Body of pancreas (tissue), 4 donors: ENCODE measurements around the gene GRM6. TPM values are rescaled to one million over a fixed set of nuclear protein-coding genes. Genes with fewer than 3 reads are reported as not detected.

Experiments used
- ATAC-seq: fragments of 150-250 bp; one replicate; pipeline ENCODE4 v1.9.1; 2016
- DNase-seq, 4 donors: peaks; one replicate each; pipeline ENCODE4 v3.0.0-alpha.2; 2019
- H3K27ac ChIP-seq, 4 donors: fragments of 200-600 bp; sonication (generic); 1 replicate in 3 of 4; 2 replicates in 1 of 4; pipeline versions ENCODE4 v1.5.1 to v1.6.1; 2016 to 2019; ENCODE audit warnings: mild to moderate bottlenecking in 1 of 4, mixed read lengths in 1 of 4, moderate library complexity in 1 of 4
- H3K27me3 ChIP-seq, 2 donors: fragments of 200-600 bp; sonication (generic); one replicate each; pipeline ENCODE4 v1.6.0; 2016; ENCODE audit warnings: mild to moderate bottlenecking in 1 of 2
- H3K36me3 ChIP-seq, 2 donors: fragments of 200-600 bp; sonication (generic); replicated peaks in 1 of 2; 2 replicates each; pipeline ENCODE4 v1.5.1; 2016; ENCODE audit warnings: low read depth in 2 of 2; ENCODE audit not compliant: insufficient read depth in 1 of 2
- H3K4me1 ChIP-seq: fragments of 200-600 bp; sonication (generic); one replicate; pipeline ENCODE4 v1.6.0; 2016
- H3K4me3 ChIP-seq, 2 donors: fragments of 200-600 bp; sonication (generic); 1 replicate in 1 of 2; 2 replicates in 1 of 2; pipeline ENCODE4 v1.5.1; 2016 to 2019
- H3K9me3 ChIP-seq, 3 donors: fragments of 200-600 bp; sonication (generic); 1 replicate in 2 of 3; 2 replicates in 1 of 3; pipeline ENCODE4 v1.5.1; 2016
- POLR2A ChIP-seq, 3 donors: fragments of 450-650 bp; IDR thresholded peaks; one replicate each; pipeline ENCODE4 v1.6.1; 2016; ENCODE audit warnings: antibody characterized with exemption in 3 of 3, mild to moderate bottlenecking in 2 of 3
- WGBS, 2 donors: methylation state at CpG; one replicate each; pipeline ENCODE4 v1.1.5; 2017; 5-methylcytosine and 5-hydroxymethylcytosine counted together
- intact Hi-C: fragments of 100-400 bp; cut with DNase I; formaldehyde crosslinking; loops from one replicate; pipeline ENCODE4 v1.15.1; 2023
- total RNA-seq, 2 donors: library from RNA; depleted of rRNA; stranded (reverse); fragments of >200 nt; gene quantifications; one replicate each; pipeline ENCODE4 v1.1.0, GENCODE V29; 2016
- TF ChIP-seq, protein P1 (sequence below), 7 experiments: fragments of 450-650 bp in 4 of 7; fragments of 200-600 bp in 3 of 7; sonication (generic) in 3 of 7; IDR thresholded peaks; one replicate each; pipeline ENCODE4 v1.5.1; 2016 to 2019; ENCODE audit warnings: antibody characterized with exemption in 7 of 7

Gene GRM6
- total RNA-seq, 2 donors from 2014 or later = not detected

DNA sequence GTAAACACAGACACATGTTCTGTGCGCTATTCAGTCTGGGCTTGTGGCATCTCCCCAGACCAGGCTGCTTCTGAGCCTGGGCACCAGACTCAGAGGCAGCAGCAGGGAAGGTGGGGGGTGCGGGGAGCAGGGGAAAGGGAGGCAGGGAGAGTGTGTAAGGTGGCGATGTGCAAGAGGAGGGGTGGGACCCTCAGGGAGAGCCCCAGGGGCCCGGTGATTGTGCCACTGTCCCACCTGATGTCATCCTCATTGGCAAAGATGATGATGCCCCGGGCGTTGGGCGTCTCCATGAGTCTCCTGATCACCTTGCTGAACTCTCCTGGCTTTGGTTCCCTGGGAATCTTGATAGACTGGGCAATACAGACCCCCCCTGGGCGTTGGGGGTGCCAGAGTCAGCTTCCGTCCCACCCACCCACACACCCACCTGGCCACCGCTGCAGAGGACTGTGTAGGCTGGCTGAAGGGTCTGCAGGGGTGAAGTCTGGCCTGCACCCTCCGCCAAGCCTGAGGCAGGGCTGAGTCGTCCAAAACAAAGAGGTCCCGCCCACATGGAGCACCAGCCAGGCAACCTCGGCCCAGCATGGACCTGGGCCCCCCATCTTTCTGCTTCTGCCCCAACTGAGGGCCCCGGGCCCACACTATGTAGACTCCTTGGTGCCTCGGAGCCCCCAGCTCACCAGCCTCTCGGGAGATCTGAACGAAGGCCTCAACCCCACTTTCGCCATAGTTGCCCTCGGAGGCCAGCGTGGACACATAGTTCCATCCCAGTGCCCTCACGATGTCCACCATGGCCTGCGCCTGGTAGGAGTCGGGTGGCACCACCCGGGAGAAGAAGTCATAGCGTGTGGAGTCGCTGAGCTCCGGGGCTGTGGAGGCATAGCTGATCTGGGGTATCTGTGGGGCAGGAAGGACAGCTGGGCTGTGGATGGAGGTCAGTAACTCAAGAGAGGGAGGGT is 3.7 kb downstream of the GRM6 start:
- Histone ChIP-seq H3K36me3 (no peaks in the 10 kb centered on the region), H3K4me3 (no peak overlapping the region), H3K27me3 (no peaks in the 10 kb centered on the region), H3K4me1 (no peaks in the 10 kb centered on the region), H3K27ac (no peak overlapping the region), H3K9me3 (peaks cover 0 to 23% (median 0%) of the 10 kb centered on the region in 3 donors)
- ATAC-seq (no peak), DNase-seq (no peak)
- 83 to 92% methylated on average over 15 to 28 of the region's 28 CpGs for WGBS, 2 donors
- TF ChIP-seq, protein P1, sequence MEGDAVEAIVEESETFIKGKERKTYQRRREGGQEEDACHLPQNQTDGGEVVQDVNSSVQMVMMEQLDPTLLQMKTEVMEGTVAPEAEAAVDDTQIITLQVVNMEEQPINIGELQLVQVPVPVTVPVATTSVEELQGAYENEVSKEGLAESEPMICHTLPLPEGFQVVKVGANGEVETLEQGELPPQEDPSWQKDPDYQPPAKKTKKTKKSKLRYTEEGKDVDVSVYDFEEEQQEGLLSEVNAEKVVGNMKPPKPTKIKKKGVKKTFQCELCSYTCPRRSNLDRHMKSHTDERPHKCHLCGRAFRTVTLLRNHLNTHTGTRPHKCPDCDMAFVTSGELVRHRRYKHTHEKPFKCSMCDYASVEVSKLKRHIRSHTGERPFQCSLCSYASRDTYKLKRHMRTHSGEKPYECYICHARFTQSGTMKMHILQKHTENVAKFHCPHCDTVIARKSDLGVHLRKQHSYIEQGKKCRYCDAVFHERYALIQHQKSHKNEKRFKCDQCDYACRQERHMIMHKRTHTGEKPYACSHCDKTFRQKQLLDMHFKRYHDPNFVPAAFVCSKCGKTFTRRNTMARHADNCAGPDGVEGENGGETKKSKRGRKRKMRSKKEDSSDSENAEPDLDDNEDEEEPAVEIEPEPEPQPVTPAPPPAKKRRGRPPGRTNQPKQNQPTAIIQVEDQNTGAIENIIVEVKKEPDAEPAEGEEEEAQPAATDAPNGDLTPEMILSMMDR (IDR thresholded peaks at IDR 0.05) = no peak
- TF ChIP-seq POLR2A (IDR thresholded peaks at IDR 0.05) = no peak
- intact Hi-C loops = no loop called here

DNA sequence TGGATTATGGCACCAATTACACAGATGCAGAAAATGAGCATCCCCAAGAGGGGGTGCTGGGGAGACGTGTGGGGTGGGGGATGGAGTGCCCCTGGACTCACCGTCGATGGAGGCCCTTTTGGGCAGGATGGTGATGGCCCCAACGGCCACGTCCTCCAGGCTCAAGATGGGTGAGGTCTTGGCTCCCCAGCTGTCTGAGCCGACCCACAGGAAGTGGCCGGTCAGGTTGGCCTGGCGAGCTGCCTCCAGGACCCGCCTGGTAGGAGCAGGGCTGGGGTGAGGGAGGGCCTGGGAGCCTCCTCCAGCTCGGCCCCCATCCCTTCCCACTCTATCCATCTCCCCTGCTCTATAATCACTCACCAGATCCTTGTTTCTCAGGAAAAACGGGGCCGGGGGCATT is 4.6 kb downstream of the GRM6 start:
- Histone ChIP-seq H3K36me3 (no peaks in the 10 kb centered on the region), H3K9me3 (peaks cover 0 to 32% (median 0%) of the 10 kb centered on the region in 3 donors), H3K4me1 (no peaks in the 10 kb centered on the region), H3K4me3 (no peak overlapping the region), H3K27ac (no peak overlapping the region), H3K27me3 (no peaks in the 10 kb centered on the region)
- DNase-seq (no peak), ATAC-seq (no peak)
- intact Hi-C loops = no loop called here
- TF ChIP-seq POLR2A (IDR thresholded peaks at IDR 0.05) = no peak
- TF ChIP-seq, protein P1 (IDR thresholded peaks at IDR 0.05) = no peak
- 76 to 86% methylated on average over 9 to 12 of the region's 12 CpGs for WGBS, 2 donors

DNA sequence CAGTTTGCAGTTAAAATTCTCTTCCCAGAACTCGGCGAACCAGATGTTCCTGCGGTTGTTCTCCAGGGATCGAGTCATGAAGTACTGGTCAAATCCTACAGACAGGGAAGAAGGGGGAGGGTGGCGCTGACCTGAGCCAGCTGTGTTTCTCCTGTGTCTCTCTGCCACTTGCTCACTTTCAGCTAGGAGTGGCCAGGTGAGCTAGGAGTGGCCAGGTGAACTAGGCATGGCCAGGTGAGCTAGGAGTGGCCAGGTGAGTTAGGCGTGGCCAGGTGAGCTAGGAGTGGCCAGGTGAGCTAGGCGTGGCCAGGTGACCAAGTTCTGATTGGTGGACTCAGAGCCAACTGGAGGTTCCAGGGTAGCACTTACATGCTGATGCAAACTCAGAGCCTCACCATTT is 5.8 kb downstream of the GRM6 start:
- intact Hi-C loops = no loop called here

DNA sequence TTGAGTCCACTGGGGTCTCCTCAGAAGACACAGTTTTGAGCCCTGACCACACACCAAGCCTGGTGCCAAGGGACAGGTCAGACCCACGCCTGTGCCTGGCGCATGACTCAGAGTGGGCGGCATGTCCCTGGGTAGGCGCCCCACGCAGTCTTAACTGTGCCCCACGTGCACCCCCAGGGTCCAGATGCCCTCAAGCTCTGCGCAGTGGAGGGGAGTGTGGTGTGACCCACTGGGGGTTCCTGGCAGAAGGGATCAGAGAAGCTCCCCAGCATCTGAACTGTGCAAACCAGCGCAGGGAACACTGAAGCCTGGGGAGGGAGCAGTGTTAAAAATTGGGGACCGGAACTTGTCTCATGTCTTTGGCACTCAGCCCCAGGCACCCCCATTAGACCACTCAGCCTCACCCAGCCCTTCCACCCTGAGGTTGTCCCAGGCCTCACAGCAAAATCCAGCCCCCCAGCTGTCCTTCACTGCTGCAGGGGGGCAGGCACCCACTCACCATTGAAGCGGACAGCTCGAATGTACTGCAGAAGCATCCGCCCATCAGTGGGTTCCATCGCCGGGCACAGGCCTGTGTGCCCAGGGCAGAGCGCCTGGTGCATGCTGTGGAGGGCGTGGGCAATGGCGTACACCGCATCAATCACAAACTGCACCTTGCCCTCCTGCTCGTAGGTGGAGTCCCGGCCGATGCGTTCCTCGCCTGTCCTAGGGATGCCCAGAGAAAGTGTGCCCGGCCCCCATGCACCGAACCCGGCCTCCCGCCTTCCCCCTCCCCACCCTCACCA is 6.5 kb downstream of the GRM6 start:
- no peaks in the 10 kb centered on the region for H3K27me3 ChIP-seq
- no peaks in the 10 kb centered on the region for H3K36me3 ChIP-seq
- H3K9me3 ChIP-seq = peaks cover 0 to 45% (median 0%) of the 10 kb centered on the region in 3 donors
- ATAC-seq (no peak), DNase-seq (no peak)
- no peak overlapping the region for H3K27ac ChIP-seq
- H3K4me3 ChIP-seq = no peak overlapping the region
- H3K4me1 ChIP-seq = no peaks in the 10 kb centered on the region
- intact Hi-C loops = no loop called here
- 87 to 94% methylated on average over 20 to 26 of the region's 27 CpGs for WGBS, 2 donors
- TF ChIP-seq, protein P1 (IDR thresholded peaks at IDR 0.05) = no peak
- no peak for TF ChIP-seq POLR2A (IDR thresholded peaks at IDR 0.05)

More for the DNA sequence above, 5.8 kb downstream of the GRM6 start:
- no peaks in the 10 kb centered on the region for H3K36me3 ChIP-seq
- no peaks in the 10 kb centered on the region for H3K4me1 ChIP-seq
- no peak overlapping the region for H3K4me3 ChIP-seq
- ATAC-seq (no peak), DNase-seq (no peak)
- no peaks in the 10 kb centered on the region for H3K27me3 ChIP-seq
- TF ChIP-seq, protein P1 (IDR thresholded peaks at IDR 0.05) = no peak
- no peak for TF ChIP-seq POLR2A (IDR thresholded peaks at IDR 0.05)
- 80 to 88% methylated on average over 5 to 7 of the region's 7 CpGs for WGBS, 2 donors
- H3K27ac ChIP-seq = no peak overlapping the region
- peaks cover 0 to 38% (median 0%) of the 10 kb centered on the region in 3 donors for H3K9me3 ChIP-seq
